GM12892 (cell line): ENCODE data around the gene LRIG3.

Experiments
- POLR2A ChIP-seq: IDR thresholded peaks from 2 replicates; pipeline ENCODE4 v1.6.1; 2011; ENCODE audit warnings: low read depth, low read length, control low read depth
- POLR2AphosphoS5 ChIP-seq: IDR thresholded peaks from 2 replicates; pipeline ENCODE4 v1.6.1; 2011; ENCODE audit warnings: low read depth, low read length, control low read depth
- TAF1 ChIP-seq: IDR thresholded peaks from 2 replicates; pipeline ENCODE4 v1.6.1; 2011; ENCODE audit warnings: low read depth, mild to moderate bottlenecking, control low read depth, low read length, borderline replicate concordance

DNA sequence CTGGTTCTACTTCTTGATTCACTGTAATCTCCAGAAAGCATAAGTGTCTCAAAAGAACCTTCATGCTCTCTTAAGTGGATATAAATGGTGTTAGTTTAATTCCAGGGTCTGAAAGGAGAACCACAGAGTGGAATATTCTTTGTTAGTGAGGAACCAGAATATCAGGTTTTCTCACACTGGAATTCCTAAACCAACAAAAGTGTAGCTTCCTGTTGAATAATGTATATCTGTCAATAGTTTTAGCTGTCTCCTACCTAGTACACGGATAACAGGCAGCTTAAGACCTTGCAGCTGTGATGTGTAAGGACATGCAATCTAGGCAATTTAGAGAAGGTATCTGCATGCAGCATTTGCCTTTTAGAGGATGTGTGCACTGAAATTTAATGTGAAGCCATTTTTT lies 24.0 kb downstream of the LRIG3 start:
- TF ChIP-seq POLR2AphosphoS5 = no peak
- TF ChIP-seq POLR2A = no peak
- TF ChIP-seq TAF1 = no peak
